H1 (cell line): Measurements from ENCODE around the gene IL17D. TPM values are rescaled to one million over a fixed set of nuclear protein-coding genes. Genes with fewer than 3 reads are reported as not detected.

ENCODE experiments used
- CTCF ChIA-PET: fragments of 300-600 bp; sonication (Branson Sonifier 250); formaldehyde crosslinking; loops from one replicate; lab custom pipeline; 2021; ENCODE audit not compliant: partially characterized antibody; lab: Charles Lee
- POLR2A ChIA-PET: fragments of 300-600 bp; sonication (Branson Sonifier 250); formaldehyde crosslinking; loops from one replicate; lab custom pipeline; 2021; ENCODE audit warnings: inconsistent platforms; ENCODE audit not compliant: partially characterized antibody; lab: Charles Lee
- DNase-seq, 2 experiments: peaks; one replicate each; pipeline versions ENCODE4 v3.0.0 to v3.0.0-alpha.2; 2010 to 2022; ENCODE audit warnings: low spot score in 2 of 2, low read depth in 1 of 2, mixed read lengths in 1 of 2
- FAIRE-seq: peaks from 2 replicates; lab custom pipeline; 2011; peaks lifted over from hg19 to GRCh38; lab: Jason Lieb, UNC
- H2AFZ ChIP-seq: 2 replicates; pipeline ENCODE4 v1.8.1; 2012; ENCODE audit warnings: low read length, inconsistent platforms
- H2AK5ac ChIP-seq: 2 replicates; pipeline ENCODE4 v1.6.1; 2013; ENCODE audit warnings: low read depth, low read length
- H2BK120ac ChIP-seq: replicated peaks from 2 replicates; pipeline ENCODE3; 2013; ENCODE audit warnings: low read depth, low read length, inconsistent platforms
- H2BK12ac ChIP-seq: 2 replicates; pipeline ENCODE4 v1.6.1; 2013; ENCODE audit warnings: low read depth, low read length
- H2BK15ac ChIP-seq: 2 replicates; pipeline ENCODE4 v1.6.1; 2013; ENCODE audit warnings: low read length
- H2BK20ac ChIP-seq: 2 replicates; pipeline ENCODE4 v1.6.1; 2013; ENCODE audit warnings: low read length
- H2BK5ac ChIP-seq: 2 replicates; pipeline ENCODE4 v1.6.1; 2013; ENCODE audit warnings: low read depth, low read length
- H3K14ac ChIP-seq: 2 replicates; pipeline ENCODE4 v1.6.1; 2013; ENCODE audit warnings: inconsistent platforms; ENCODE audit not compliant: insufficient read length
- H3K18ac ChIP-seq: 2 replicates; pipeline ENCODE4 v1.6.1; 2013; ENCODE audit warnings: low read length; ENCODE audit errors: extremely low read depth
- H3K23ac ChIP-seq: 2 replicates; pipeline ENCODE4 v1.6.1; 2013; ENCODE audit warnings: inconsistent platforms; ENCODE audit not compliant: insufficient read length
- H3K23me2 ChIP-seq: 2 replicates; pipeline ENCODE4 v1.6.1; 2013; ENCODE audit warnings: low read depth, low read length
- H3K27ac ChIP-seq: 2 replicates; pipeline ENCODE4 v1.6.1; 2011; ENCODE audit warnings: low read depth, low read length, inconsistent platforms
- H3K27me3 ChIP-seq, 4 experiments: replicated peaks in 1 of 4; 1 replicate in 1 of 4; 2 replicates in 3 of 4; pipeline versions ENCODE4 v1.6.1 to v1.8.1; 2011 to 2013; ENCODE audit warnings: low read length in 3 of 4, mild to moderate bottlenecking in 3 of 4, inconsistent platforms in 2 of 4, mixed read lengths in 2 of 4, moderate library complexity in 1 of 4; ENCODE audit not compliant: control insufficient read depth in 3 of 4, insufficient read depth in 3 of 4; ENCODE audit errors: extremely low read depth in 1 of 4
- H3K36me3 ChIP-seq, 4 experiments: 2 replicates each; pipeline versions ENCODE4 v1.6.1 to v1.8.1; 2011 to 2013; ENCODE audit warnings: mild to moderate bottlenecking in 4 of 4, low read length in 3 of 4, moderate library complexity in 2 of 4, control low read depth in 1 of 4, inconsistent platforms in 1 of 4; ENCODE audit not compliant: insufficient read depth in 4 of 4, control insufficient read depth in 2 of 4
- H3K4ac ChIP-seq: replicated peaks from 2 replicates; pipeline ENCODE3; 2013; ENCODE audit warnings: low read length, low read depth, mixed read lengths, inconsistent platforms; ENCODE audit not compliant: insufficient read length
- H3K4me1 ChIP-seq, 4 experiments: replicated peaks in 1 of 4; 1 replicate in 1 of 4; 2 replicates in 3 of 4; pipeline versions ENCODE4 v1.6.1 to v1.8.1; 2011 to 2013; ENCODE audit warnings: low read length in 3 of 4, inconsistent platforms in 2 of 4, mixed read lengths in 1 of 4; ENCODE audit not compliant: insufficient read depth in 4 of 4, control insufficient read depth in 3 of 4
- H3K4me2 ChIP-seq, 2 experiments: 2 replicates each; pipeline versions ENCODE4 v1.6.1 to v1.8.1; 2011 to 2013; ENCODE audit warnings: low read depth in 2 of 2, low read length in 2 of 2, control low read depth in 1 of 2, inconsistent platforms in 1 of 2, mild to moderate bottlenecking in 1 of 2; ENCODE audit not compliant: insufficient read depth in 1 of 2
- H3K4me3 ChIP-seq, 4 experiments: fragments of 200-600, 300-600 bp in 1 of 4; sonication (generic), shearing (Covaris generic), sonication (Bioruptor Twin) in 1 of 4; 2 replicates each; pipeline versions ENCODE4 v1.5.1 to v1.8.1; 2011 to 2016; ENCODE audit warnings: low read length in 4 of 4, low read depth in 3 of 4, control low read depth in 2 of 4, inconsistent platforms in 2 of 4, mild to moderate bottlenecking in 2 of 4, mixed read lengths in 1 of 4, moderate library complexity in 1 of 4; ENCODE audit not compliant: insufficient read depth in 2 of 4; ENCODE audit errors: extremely low read depth in 1 of 4
- H3K56ac ChIP-seq: replicated peaks from 2 replicates; pipeline ENCODE3; 2013; ENCODE audit warnings: low read depth, mild to moderate bottlenecking, mixed read lengths, low read length, inconsistent platforms; ENCODE audit not compliant: insufficient read length
- H3K79me1 ChIP-seq: 2 replicates; pipeline ENCODE4 v1.6.1; 2013; ENCODE audit warnings: low read depth, low read length, control low read depth
- H3K79me2 ChIP-seq, 2 experiments: 2 replicates each; pipeline versions ENCODE4 v1.6.1 to v1.8.1; 2012 to 2013; ENCODE audit warnings: low read length in 2 of 2, mild to moderate bottlenecking in 2 of 2, inconsistent platforms in 1 of 2; ENCODE audit not compliant: insufficient read depth in 2 of 2, control insufficient read depth in 1 of 2
- H3K9ac ChIP-seq, 4 experiments: replicated peaks in 1 of 4; 1 replicate in 1 of 4; 2 replicates in 3 of 4; pipeline versions ENCODE4 v1.6.1 to v1.8.1; 2011 to 2013; ENCODE audit warnings: low read depth in 3 of 4, low read length in 3 of 4, control low read depth in 2 of 4, mild to moderate bottlenecking in 2 of 4, moderate library complexity in 2 of 4, inconsistent platforms in 1 of 4; ENCODE audit errors: extremely low read depth in 1 of 4
- H3K9me3 ChIP-seq, 2 experiments: 2 replicates each; pipeline versions ENCODE4 v1.6.1 to v1.8.1; 2012 to 2013; ENCODE audit warnings: mild to moderate bottlenecking in 2 of 2, moderate library complexity in 2 of 2, control low read depth in 1 of 2, inconsistent platforms in 1 of 2, low read depth in 1 of 2, low read length in 1 of 2, mixed read lengths in 1 of 2; ENCODE audit not compliant: insufficient read depth in 2 of 2
- H4K20me1 ChIP-seq, 2 experiments: replicated peaks in 1 of 2; 2 replicates each; pipeline versions ENCODE3 to v1.8.1; 2011 to 2013; ENCODE audit warnings: inconsistent platforms in 2 of 2, low read length in 2 of 2, mild to moderate bottlenecking in 1 of 2; ENCODE audit not compliant: insufficient read depth in 2 of 2, control insufficient read depth in 1 of 2
- H4K5ac ChIP-seq: 2 replicates; pipeline ENCODE4 v1.6.1; 2013; ENCODE audit warnings: low read length, low read depth, mixed read lengths, inconsistent platforms; ENCODE audit not compliant: insufficient read length
- H4K8ac ChIP-seq: 2 replicates; pipeline ENCODE4 v1.8.0; 2013; ENCODE audit warnings: mild to moderate bottlenecking, moderate library complexity, low read length, inconsistent platforms; ENCODE audit not compliant: insufficient read depth; ENCODE audit errors: extremely low read depth
- H4K91ac ChIP-seq: replicated peaks from 2 replicates; pipeline ENCODE3; 2013; ENCODE audit warnings: low read length, mixed read lengths, inconsistent platforms; ENCODE audit not compliant: insufficient read length
- BCL11A ChIP-seq, 2 experiments: IDR thresholded peaks; one replicate each; pipeline ENCODE4 v1.6.1; 2011; ENCODE audit warnings: low read depth in 2 of 2, low read length in 2 of 2, mild to moderate bottlenecking in 2 of 2
- CBX5 ChIP-seq: fragments of 300-800, 300-1000 bp; sonication (generic); IDR thresholded peaks from 2 replicates; pipeline ENCODE4 v1.7.1; 2016; ENCODE audit warnings: antibody characterized with exemption, low read length, low read depth
- CHD1 ChIP-seq: IDR thresholded peaks from 2 replicates; pipeline ENCODE4 v1.6.1; 2012; ENCODE audit warnings: low read depth, low read length, improper control_type of control experiment
- CHD2 ChIP-seq: IDR thresholded peaks from 2 replicates; pipeline ENCODE4 v1.6.1; 2012; ENCODE audit warnings: low read length, improper control_type of control experiment
- GTF2F1 ChIP-seq: IDR thresholded peaks from 2 replicates; pipeline ENCODE4 v1.6.1; 2012; ENCODE audit warnings: low read depth, low read length, improper control_type of control experiment, borderline replicate concordance
- HDAC6 ChIP-seq: IDR thresholded peaks from one replicate; pipeline ENCODE4 v1.7.1; 2012; ENCODE audit warnings: low read depth, mild to moderate bottlenecking, inconsistent platforms, low read length, moderate library complexity
- JUN ChIP-seq: IDR thresholded peaks from 2 replicates; pipeline ENCODE4 v1.6.1; 2011; ENCODE audit warnings: low read depth, mild to moderate bottlenecking, improper control_type of control experiment, low read length
- NANOG ChIP-seq: IDR thresholded peaks from 2 replicates; pipeline ENCODE4 v1.6.1; 2011; ENCODE audit warnings: low read length, low read depth, mild to moderate bottlenecking, inconsistent platforms; ENCODE audit not compliant: insufficient read depth, poor library complexity, severe bottlenecking
- POLR2A ChIP-seq, 2 experiments: IDR thresholded peaks; 1 replicate in 1 of 2; 2 replicates in 1 of 2; pipeline ENCODE4 v1.6.1; 2011; ENCODE audit warnings: low read depth in 2 of 2, low read length in 2 of 2, mild to moderate bottlenecking in 2 of 2; ENCODE audit errors: control extremely low read depth in 1 of 2
- POU5F1 ChIP-seq: IDR thresholded peaks from 2 replicates; pipeline ENCODE4 v1.6.1; 2011; ENCODE audit warnings: low read depth, mild to moderate bottlenecking, low read length, moderate library complexity
- SIN3A ChIP-seq, 2 experiments: IDR thresholded peaks in 1 of 2; conservative IDR thresholded peaks in 1 of 2; 2 replicates each; pipeline ENCODE4 v1.6.1; 2011 to 2012; ENCODE audit warnings: low read length in 2 of 2, improper control_type of control experiment in 1 of 2, low read depth in 1 of 2, mild to moderate bottlenecking in 1 of 2
- SP1 ChIP-seq: IDR thresholded peaks from 2 replicates; pipeline ENCODE4 v1.6.1; 2011; ENCODE audit warnings: low read depth, low read length
- SP4 ChIP-seq: IDR thresholded peaks from 2 replicates; pipeline ENCODE4 v1.6.1; 2012; ENCODE audit warnings: low read length, inconsistent platforms
- TEAD4 ChIP-seq: IDR thresholded peaks from 2 replicates; pipeline ENCODE4 v1.6.1; 2012; ENCODE audit warnings: low read depth, low read length, inconsistent platforms, mixed read lengths
- ZNF274 ChIP-seq: IDR thresholded peaks from 2 replicates; pipeline ENCODE4 v1.7.0; 2012; ENCODE audit warnings: low read length, borderline replicate concordance; ENCODE audit errors: extremely low read depth
- WGBS, 2 experiments: shearing (Covaris generic) in 1 of 2; methylation state at CpG; one replicate each; pipeline versions ENCODE4 v1.1.6 to v1.1.7; 2013 to 2015; ENCODE audit warnings: low lambda C conversion rate in 2 of 2, mixed read lengths in 2 of 2, inconsistent platforms in 1 of 2, low coverage in 1 of 2, missing lambda C conversion rate in 1 of 2; ENCODE audit not compliant: insufficient replicate concordance in 2 of 2, insufficient coverage in 1 of 2, insufficient read length in 1 of 2; ENCODE audit errors: extremely low coverage in 1 of 2, missing lambda C conversion rate in 1 of 2; 5-methylcytosine and 5-hydroxymethylcytosine counted together
- polyA plus RNA-seq, 7 experiments: library from polyadenylated mRNA; depleted of rRNA in 3 of 7; stranded (reverse) in 5 of 7; unstranded in 2 of 7; fragments of >200 nt in 5 of 7; fragments of 200-250 nt in 2 of 7; gene quantifications; 1 replicate in 5 of 7; 2 replicates in 1 of 7; 4 replicates in 1 of 7; pipeline versions ENCODE4 v1.2.1 to v1.2.3, GENCODE V29; 2011 to 2013; ENCODE audit warnings: missing spikeins in 2 of 7, mixed read lengths in 2 of 7
- total RNA-seq: library from RNA; stranded (reverse); fragmentation: NEBNext Ultra II Directional; extraction: Animal tissue kit (Norgen Biotek cat#: 25700); gene quantifications from 2 replicates; pipeline ENCODE4 v1.2.1, GENCODE V29; 2021

The IL17D gene
- total and polyA plus RNA-seq, 2 of the 8 experiments (the other 6 are each of a cell fraction or from before 2014, with no cell fraction given): 0.56 to 0.59 TPM

DNA sequence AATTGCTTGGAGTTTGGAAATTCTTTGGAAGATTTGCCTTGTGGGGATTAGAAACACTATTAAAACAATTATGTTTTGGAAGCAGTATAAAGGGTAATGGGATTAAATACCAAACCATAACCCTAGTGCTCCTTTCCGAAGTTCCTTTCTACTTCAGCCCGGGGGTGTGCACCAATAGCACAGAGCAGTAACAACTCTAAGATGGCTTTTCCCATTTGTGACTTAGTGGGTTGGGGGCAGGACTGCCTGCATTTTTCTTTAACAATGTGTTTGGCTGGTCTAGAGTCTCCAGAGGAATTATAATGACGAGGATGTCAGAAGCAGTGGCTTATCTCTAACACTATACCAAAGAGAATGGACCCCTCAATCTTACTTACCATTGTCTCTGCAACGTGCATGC, 11.9 kb upstream of the IL17D start:
- H2BK12ac ChIP-seq: no peak overlapping the region
- no peak overlapping the region for H2BK120ac ChIP-seq
- H2AK5ac ChIP-seq: no peak overlapping the region
- no peaks in the 10 kb centered on the region for H3K79me2 ChIP-seq
- peaks cover 0 to 5% (median 2%) of the 10 kb centered on the region in 4 experiments; a peak in 2 of 7 replicates for H3K4me1 ChIP-seq
- H3K79me1 ChIP-seq: no peaks in the 10 kb centered on the region
- WGBS, 2 experiments: 68% methylated on average over 4 of the region's 4 CpGs; no CpG with 5 or more reads in 1 of the 2 experiments
- no peak for DNase-seq
- no peak overlapping the region for H3K9ac ChIP-seq
- no peak overlapping the region for H2BK15ac ChIP-seq
- H3K4ac ChIP-seq: no peak overlapping the region
- H4K20me1 ChIP-seq: no peaks in the 10 kb centered on the region
- H3K9me3 ChIP-seq: no peaks in the 10 kb centered on the region
- H4K91ac ChIP-seq: no peak overlapping the region
- no peak overlapping the region for H3K27ac ChIP-seq
- no peak overlapping the region for H2BK20ac ChIP-seq
- no peak overlapping the region for H3K56ac ChIP-seq
- H4K5ac ChIP-seq: no peak overlapping the region
- H3K36me3 ChIP-seq: no peaks in the 10 kb centered on the region
- ChIA-PET CTCF (no interaction called here), POLR2A (no interaction called here)
- H3K23me2 ChIP-seq: no peaks in the 10 kb centered on the region
- H3K23ac ChIP-seq: no peak overlapping the region
- no peak overlapping the region for H2BK5ac ChIP-seq
- TF ChIP-seq SIN3A (conservative IDR thresholded peaks at IDR 0.05 in 1 of 2, IDR thresholded peaks at IDR 0.05 in 1 of 2; ENCODE audit: low read depth in 1 of 2, low read length in 2 of 2) (no peak), GTF2F1 (no peak), POLR2A (IDR thresholded peaks at IDR 0.05; ENCODE audit: control extremely low read depth in 1 of 2, low read depth in 2 of 2, low read length in 2 of 2) (no peak), POU5F1 (no peak), HDAC6 (no peak), SP1 (no peak), BCL11A (IDR thresholded peaks at IDR 0.05; ENCODE audit: low read depth in 2 of 2, low read length in 2 of 2) (no peak), TEAD4 (no peak), CHD2 (no peak), ZNF274 (no peak), CHD1 (no peak), CBX5 (no peak), NANOG (no peak), JUN (no peak), SP4 (no peak)
- TF ChIP-seq, all 59 proteins: peak for 0
- H4K8ac ChIP-seq: no peak overlapping the region
- H3K14ac ChIP-seq: no peak overlapping the region
- H3K18ac ChIP-seq: no peak overlapping the region
- FAIRE-seq: no peak
- H3K27me3 ChIP-seq: no peaks in the 10 kb centered on the region
- H3K4me2 ChIP-seq: no peak overlapping the region
- H3K4me3 ChIP-seq: no peak overlapping the region
- H2AFZ ChIP-seq: no peak overlapping the region
